A673 (cell line): ENCODE results near the gene SEC22A. TPM values are rescaled to one million over a fixed set of nuclear protein-coding genes. Genes with fewer than 3 reads are reported as not detected.
A peak's percentile ranks its signal among the peaks of the same experiment; 100 is the strongest.

Source experiments
- BruUV-seq: library from RNA; stranded (reverse); fragments of 400-500 nt; replicated peaks from 2 replicates; lab custom pipeline; 2021; lab: Mats Ljungman, UMichigan
- CTCF ChIA-PET: fragments of 300-600 bp; sonication (Branson Sonifier 250); formaldehyde crosslinking; loops from one replicate; lab custom pipeline; 2022; ENCODE audit warnings: antibody characterized with exemption; lab: Charles Lee
- POLR2A ChIA-PET: fragments of 300-600 bp; sonication (Branson Sonifier 250); formaldehyde crosslinking; loops from one replicate; lab custom pipeline; 2022; ENCODE audit warnings: antibody characterized with exemption; ENCODE audit not compliant: low non-redundant PET; lab: Charles Lee
- DNase-seq: peaks from one replicate; pipeline ENCODE4 v3.0.0-alpha.2; 2015; ENCODE audit warnings: low spot score
- H3K27ac ChIP-seq: fragments of 200-600 bp; sonication (generic); 2 replicates; pipeline ENCODE4 v1.5.1; 2016; ENCODE audit warnings: mixed run types, low read depth, mild to moderate bottlenecking, mixed read lengths, antibody characterized with exemption, low read length; ENCODE audit not compliant: poor library complexity, severe bottlenecking
- H3K27me3 ChIP-seq: fragments of 200-600 bp; sonication (generic); replicated peaks from 2 replicates; pipeline ENCODE4 v1.6.1; 2017; ENCODE audit warnings: mixed run types, low read depth, mild to moderate bottlenecking, mixed read lengths, antibody characterized with exemption, low read length; ENCODE audit not compliant: insufficient read depth, poor library complexity
- H3K36me3 ChIP-seq: fragments of 200-600 bp; sonication (generic); 2 replicates; pipeline ENCODE4 v1.6.1; 2016; ENCODE audit warnings: mixed run types, mild to moderate bottlenecking, mixed read lengths, antibody characterized with exemption, low read length; ENCODE audit not compliant: insufficient read depth, poor library complexity, severe bottlenecking
- H3K4me1 ChIP-seq: fragments of 200-600 bp; sonication (generic); 2 replicates; pipeline ENCODE4 v1.6.1; 2017; ENCODE audit warnings: mixed run types, mild to moderate bottlenecking, mixed read lengths, antibody characterized with exemption, low read length; ENCODE audit not compliant: insufficient read depth, poor library complexity, severe bottlenecking
- H3K4me3 ChIP-seq: fragments of 200-600 bp; sonication (generic); 2 replicates; pipeline ENCODE4 v1.5.1; 2016; ENCODE audit warnings: low read depth, mixed run types, mild to moderate bottlenecking, mixed read lengths, low read length; ENCODE audit not compliant: poor library complexity, severe bottlenecking
- H3K9me3 ChIP-seq: fragments of 200-600 bp; sonication (generic); 2 replicates; pipeline ENCODE4 v1.6.1; 2016; ENCODE audit warnings: mixed run types, low read depth, mild to moderate bottlenecking, mixed read lengths, antibody characterized with exemption, low read length; ENCODE audit not compliant: poor library complexity, severe bottlenecking
- EZH2 ChIP-seq: fragments of 200-600 bp; sonication (generic); IDR thresholded peaks from 2 replicates; pipeline ENCODE4 v1.6.1; 2017; ENCODE audit warnings: borderline replicate concordance, low read depth, mild to moderate bottlenecking, mixed read lengths, antibody characterized with exemption, low read length; ENCODE audit not compliant: poor library complexity, severe bottlenecking
- intact Hi-C: fragments of 100-400 bp; cut with micrococcal nuclease; formaldehyde crosslinking; loops from one replicate; pipeline ENCODE4 v1.10.0; 2022; ENCODE audit not compliant: unreplicated experiment
- total RNA-seq: library from RNA; stranded (reverse); gene quantifications from 2 replicates; pipeline ENCODE4 v1.2.3, GENCODE V29; 2021
- TF ChIP-seq, protein P1 (sequence below): fragments of 300-800, 200-600 bp; sonication (generic); conservative IDR thresholded peaks from 2 replicates; pipeline ENCODE4 v1.5.1; 2017; ENCODE audit warnings: low read depth, mild to moderate bottlenecking, antibody characterized with exemption, low read length, moderate library complexity, mixed read lengths

SEC22A gene
- total RNA-seq, 1 experiment from 2014 or later: 21.6 TPM

DNA sequence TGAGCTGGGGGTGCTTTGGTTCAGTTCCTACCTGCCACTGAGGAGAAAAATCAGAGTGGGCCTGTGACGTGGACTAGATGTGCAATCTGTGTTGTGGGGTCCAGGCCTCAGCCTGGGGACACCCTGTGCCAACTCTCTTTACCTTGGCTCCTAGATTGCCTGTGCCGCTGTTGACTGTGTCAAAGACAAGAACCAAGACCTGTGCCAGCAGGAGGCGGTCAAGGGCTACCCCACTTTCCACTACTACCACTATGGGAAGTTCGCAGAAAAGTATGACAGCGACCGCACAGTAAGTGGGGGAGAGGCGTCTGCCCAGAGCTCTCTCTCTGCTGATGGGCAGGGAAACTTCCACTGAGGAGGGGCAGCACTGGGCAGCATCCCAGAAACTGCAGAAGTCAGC lies 40.6 kb upstream of the SEC22A start:
- Histone ChIP-seq H3K4me3 (no peak overlapping the region), H3K4me1 (no peaks in the 10 kb centered on the region), H3K9me3 (no peaks in the 10 kb centered on the region), H3K27me3 (no peaks in the 10 kb centered on the region), H3K36me3 (peaks cover 19% of the 10 kb centered on the region), H3K27ac (no peak overlapping the region)
- intact Hi-C loops: no loop called here
- TF ChIP-seq, protein P1, sequence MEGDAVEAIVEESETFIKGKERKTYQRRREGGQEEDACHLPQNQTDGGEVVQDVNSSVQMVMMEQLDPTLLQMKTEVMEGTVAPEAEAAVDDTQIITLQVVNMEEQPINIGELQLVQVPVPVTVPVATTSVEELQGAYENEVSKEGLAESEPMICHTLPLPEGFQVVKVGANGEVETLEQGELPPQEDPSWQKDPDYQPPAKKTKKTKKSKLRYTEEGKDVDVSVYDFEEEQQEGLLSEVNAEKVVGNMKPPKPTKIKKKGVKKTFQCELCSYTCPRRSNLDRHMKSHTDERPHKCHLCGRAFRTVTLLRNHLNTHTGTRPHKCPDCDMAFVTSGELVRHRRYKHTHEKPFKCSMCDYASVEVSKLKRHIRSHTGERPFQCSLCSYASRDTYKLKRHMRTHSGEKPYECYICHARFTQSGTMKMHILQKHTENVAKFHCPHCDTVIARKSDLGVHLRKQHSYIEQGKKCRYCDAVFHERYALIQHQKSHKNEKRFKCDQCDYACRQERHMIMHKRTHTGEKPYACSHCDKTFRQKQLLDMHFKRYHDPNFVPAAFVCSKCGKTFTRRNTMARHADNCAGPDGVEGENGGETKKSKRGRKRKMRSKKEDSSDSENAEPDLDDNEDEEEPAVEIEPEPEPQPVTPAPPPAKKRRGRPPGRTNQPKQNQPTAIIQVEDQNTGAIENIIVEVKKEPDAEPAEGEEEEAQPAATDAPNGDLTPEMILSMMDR: 0 out of 2 replicates have a peak, but pooled peaks have one; percentile 22
- no peak for TF ChIP-seq EZH2
- ChIA-PET CTCF (no interaction called here), POLR2A (no interaction called here)
- DNase-seq: no peak
- BruUV-seq: no TSS peak

- Histone ChIP-seq H3K36me3 (peaks cover 23% of the 10 kb centered on the region), H3K4me1 (no peaks in the 10 kb centered on the region), H3K4me3 (no peak overlapping the region), H3K27ac (no peak overlapping the region), H3K27me3 (no peaks in the 10 kb centered on the region), H3K9me3 (peaks cover 4% of the 10 kb centered on the region)
- CTCF ChIA-PET: no interaction called here
- POLR2A ChIA-PET: no interaction called here
- no peak for DNase-seq
- TF ChIP-seq, protein P1: no peak
- no peak for TF ChIP-seq EZH2
- intact Hi-C loops: no loop called here
- no TSS peak for BruUV-seq
Observed at GRCh38 chr3:123163141-123163540, 38.6 kb upstream of the SEC22A start.

- ChIA-PET POLR2A (no interaction called here), CTCF (no interaction called here)
- no peaks in the 10 kb centered on the region for H3K4me1 ChIP-seq
- intact Hi-C loops: no loop called here
- H3K36me3 ChIP-seq: peaks cover 22% of the 10 kb centered on the region
- no peaks in the 10 kb centered on the region for H3K27me3 ChIP-seq
- peaks cover 4% of the 10 kb centered on the region for H3K9me3 ChIP-seq
- no TSS peak for BruUV-seq
- DNase-seq: no peak
- TF ChIP-seq EZH2: no peak
- TF ChIP-seq, protein P1: no peak
- H3K4me3 ChIP-seq: no peak overlapping the region
- no peak overlapping the region for H3K27ac ChIP-seq
Observed at GRCh38 chr3:123165163-123165562, 36.6 kb upstream of the SEC22A start.
